ENCODE measurements around the gene STK32C.

STK32C gene

GRCh38 chr10:132198381-132199181 lies 109.2 kb downstream of the STK32C start:
- no peak for DNase-seq (ENCODE audit: low spot score)

GRCh38 chr10:132198068-132198370 lies 109.7 kb downstream of the STK32C start:
- no peak for DNase-seq (ENCODE audit: low spot score)

DNA sequence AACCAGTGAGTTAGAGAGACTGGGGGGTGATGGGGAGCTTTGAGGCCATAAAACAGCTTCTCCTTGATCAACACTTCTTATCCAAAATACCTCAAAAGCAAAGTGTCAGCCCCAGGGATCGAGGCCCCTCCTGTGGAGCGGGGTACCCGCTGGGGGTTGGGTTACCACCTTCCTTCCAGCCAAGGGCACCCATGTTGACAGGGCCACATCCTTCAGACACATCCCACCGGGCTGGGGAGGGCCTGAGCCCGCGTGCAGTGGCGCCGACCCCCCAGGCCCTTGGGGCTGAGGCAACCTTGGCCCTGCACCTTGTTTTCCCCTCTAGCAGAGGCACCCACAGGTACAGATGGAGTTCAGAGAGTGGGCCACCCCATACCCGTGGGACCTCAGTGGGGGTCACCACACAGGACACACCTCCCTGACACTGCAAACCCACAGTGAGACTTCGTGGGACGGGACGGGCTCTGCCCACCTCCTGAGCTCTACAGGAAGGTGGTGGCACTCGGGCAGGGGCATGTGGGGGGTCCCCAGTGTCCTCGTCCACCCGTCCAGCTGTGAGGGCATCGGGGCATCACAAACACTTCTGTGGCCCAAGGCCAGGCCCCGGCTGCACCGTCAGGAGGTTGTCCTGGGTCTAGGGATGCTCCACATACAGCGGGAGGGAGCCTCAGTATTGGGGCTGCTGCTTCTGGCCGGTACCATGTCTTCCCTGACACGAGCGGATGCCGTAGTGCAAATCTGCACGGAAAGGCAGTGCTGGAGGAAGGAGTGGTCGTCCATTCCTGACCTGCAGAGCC lies 110.3 kb downstream of the STK32C start:
- DNase-seq (ENCODE audit: low spot score): no peak

- no peak for DNase-seq (ENCODE audit: low spot score)
Measured at GRCh38 chr10:132196178-132197113, 111.3 kb downstream of the STK32C start.

GRCh38 chr10:132195366-132196075 lies 112.2 kb downstream of the STK32C start:
- DNase-seq (ENCODE audit: low spot score): no peak

DNA sequence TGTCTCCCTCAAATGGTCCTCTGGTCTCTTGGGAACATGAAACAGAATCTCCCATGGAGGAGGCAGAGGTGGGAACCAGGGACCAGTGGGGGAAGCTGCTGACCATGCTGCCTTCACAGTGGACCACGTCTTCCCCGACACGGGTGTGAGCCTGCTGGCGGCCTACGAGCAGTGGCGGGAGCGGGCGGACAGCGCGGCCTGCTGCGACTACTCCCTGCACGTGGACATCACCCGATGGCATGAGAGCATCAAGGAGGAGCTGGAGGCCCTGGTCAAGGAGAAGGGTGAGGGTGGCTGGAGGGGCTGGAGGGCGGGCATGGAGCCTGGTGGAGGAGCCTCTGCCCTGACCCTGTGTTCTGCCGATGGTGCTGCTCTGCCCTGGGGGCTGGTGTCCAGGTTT lies 113.0 kb downstream of the STK32C start:
- no peak for DNase-seq (ENCODE audit: low spot score)

DNA sequence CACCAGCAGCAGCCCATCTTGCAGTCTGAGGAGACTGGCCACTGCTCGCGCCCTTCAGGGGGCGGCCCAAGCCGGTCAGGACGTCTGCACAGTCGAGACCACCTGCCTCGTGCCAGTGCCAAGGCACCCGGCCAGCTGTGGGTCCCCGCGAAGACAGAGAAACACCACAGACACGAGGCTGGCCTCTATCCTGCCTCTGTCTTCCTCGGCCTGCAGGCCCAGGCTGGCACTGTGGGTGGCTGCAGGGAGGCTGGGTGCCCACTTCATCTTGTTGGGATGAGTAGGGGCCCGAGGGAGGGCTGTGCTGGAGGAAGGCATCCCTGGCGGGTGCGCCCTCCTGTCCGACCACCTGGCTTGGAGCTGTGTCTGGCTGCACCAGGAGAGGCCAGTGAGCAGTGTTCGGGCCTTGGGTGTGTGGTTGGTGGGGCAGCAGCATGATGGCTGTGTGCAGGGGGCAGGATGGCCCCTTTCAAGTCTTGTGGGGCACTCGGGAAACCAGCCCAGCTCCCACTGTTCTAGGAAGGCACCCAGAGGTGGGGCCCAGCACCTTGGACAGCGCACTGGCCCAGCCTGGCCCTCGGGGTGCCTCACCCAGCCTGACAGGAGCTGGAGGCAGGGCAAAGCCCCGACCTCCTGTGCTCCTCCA lies 113.7 kb downstream of the STK32C start:
- DNase-seq (ENCODE audit: low spot score): no peak

GRCh38 chr10:132192991-132193665 lies 114.6 kb downstream of the STK32C start:
- peak; percentile 58 for DNase-seq (ENCODE audit: low spot score)

GRCh38 chr10:132192076-132192975 lies 115.4 kb downstream of the STK32C start:
- no peak for DNase-seq (ENCODE audit: low spot score)

DNA sequence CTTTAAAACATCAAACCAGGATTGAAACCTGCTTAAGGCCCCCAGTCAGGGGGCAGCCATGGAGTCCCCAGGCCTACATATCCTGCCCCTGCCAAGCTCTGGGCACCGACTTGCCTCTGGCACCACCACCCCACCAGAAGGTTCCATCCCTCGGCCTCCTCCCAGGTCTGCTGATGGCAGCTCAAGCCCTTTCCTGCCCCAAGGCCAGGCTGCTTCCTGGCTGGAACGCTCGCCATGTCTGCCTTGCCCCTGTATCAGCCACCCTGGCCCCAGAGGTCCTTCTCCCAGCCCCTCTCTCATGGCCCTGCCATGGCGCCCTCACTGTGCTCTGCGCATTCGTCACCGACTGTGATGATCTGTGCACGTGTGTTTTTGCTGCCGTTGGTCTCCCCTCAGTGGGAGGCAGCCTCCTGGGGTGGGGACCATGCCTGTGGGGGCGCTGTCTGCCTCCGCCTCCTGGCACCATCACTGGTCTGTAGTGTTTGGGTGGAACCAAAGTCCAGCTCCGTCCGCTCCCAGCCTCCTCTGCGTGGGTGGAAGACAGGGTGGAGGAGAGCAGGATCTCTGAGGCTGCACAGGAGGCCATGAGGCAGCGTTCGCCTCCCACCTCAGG lies 117.8 kb downstream of the STK32C start:
- no peak for DNase-seq (ENCODE audit: low spot score)

DNA sequence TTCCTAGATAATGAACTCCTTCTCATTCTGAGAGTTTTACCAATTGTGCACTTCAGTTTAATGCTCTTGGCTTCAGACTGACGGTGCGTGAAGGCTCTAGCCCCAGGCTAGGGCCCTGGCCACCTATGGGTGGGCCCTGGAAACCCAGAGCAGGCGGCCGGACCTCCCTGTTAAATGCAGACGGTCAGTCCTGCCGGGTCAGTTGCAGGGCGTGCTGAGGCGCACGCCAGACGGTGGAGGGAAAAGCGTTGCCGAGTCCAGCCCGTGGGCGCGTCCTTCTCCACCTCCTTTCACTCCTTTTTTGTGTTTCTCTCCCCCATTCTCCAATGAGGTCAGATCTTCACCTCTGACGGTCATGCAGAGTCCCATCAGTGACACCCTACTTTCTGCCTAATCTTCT lies 118.7 kb downstream of the STK32C start:
- no peak for DNase-seq (ENCODE audit: low spot score)

GRCh38 chr10:132188331-132188730 lies 119.4 kb downstream of the STK32C start:
- no peak for DNase-seq (ENCODE audit: low spot score)

- DNase-seq (ENCODE audit: low spot score): no peak
Measured at GRCh38 chr10:132187430-132188138, 120.2 kb downstream of the STK32C start.

- DNase-seq (ENCODE audit: low spot score): no peak
Measured at GRCh38 chr10:132186488-132187429, 121.0 kb downstream of the STK32C start, which contains the start of gene DPYSL4. Gene DPYSL4 (plus strand): TSS chr10:132186948. CDS start chr10:132187064, 116 bp downstream.

DNA sequence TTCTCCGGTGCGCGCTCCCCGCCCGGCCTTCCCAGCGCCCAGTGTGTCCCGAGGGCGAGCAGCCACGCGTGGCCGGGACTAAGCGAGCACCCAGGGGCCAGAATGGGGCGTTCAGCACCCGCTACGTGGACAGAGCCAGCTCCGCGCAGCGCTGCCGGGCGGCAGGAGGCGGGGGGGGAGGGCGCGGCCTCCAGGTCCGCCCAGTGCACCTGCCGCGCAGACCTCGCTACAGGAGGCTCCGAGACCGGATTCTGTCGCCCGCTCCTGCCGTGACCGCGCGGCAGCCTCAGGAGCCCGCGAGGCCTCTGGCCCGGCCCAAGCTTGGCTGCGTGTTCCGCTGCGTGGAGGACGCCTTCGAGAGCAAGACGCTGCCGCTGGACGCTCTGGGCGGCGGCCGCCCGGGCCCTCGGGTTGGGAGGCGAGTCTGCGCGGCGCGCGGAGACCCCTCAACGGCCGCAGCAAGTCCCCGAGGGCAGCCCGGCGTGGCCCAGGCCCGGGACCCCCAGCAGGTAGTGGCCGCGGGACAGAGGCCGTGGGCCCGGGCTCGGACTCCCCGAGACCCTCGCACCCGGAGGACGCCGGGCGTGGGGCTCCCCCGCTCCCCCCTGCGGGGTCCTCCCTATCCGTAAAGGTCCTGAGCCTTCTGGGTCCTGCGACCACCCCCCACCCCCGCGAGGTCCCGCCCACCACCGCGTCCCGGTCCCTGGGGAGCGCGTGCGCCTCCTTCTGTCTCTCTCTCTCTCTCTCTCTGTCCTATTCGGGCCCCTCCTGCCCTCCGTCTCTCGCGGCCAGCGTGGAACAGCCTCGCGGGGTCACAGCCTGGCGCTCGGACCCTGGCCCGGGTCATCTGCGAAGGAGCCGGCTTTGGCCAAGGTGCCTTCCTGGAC lies 121.9 kb downstream of the STK32C start:
- DNase-seq (ENCODE audit: low spot score): no peak
